SU-DHL-6 (cell line): ENCODE data around the gene MYO1F.

ENCODE experiments used
- H2AFZ ChIP-seq: fragments of 200-600 bp; sonication (generic); 2 replicates; pipeline ENCODE4 v1.6.1; 2014; ENCODE audit warnings: low read depth, mild to moderate bottlenecking, moderate library complexity, mixed read lengths, antibody characterized with exemption, low read length; ENCODE audit not compliant: severe bottlenecking
- H3F3A ChIP-seq: fragments of 200-600 bp; shearing (Covaris generic); 2 replicates; pipeline ENCODE4 v1.6.0; 2016; ENCODE audit warnings: antibody characterized with exemption, mild to moderate bottlenecking; ENCODE audit not compliant: insufficient read depth
- H3K27ac ChIP-seq: fragments of 200-600 bp; sonication (generic); 2 replicates; pipeline ENCODE4 v1.5.1; 2016; ENCODE audit warnings: low read depth, mild to moderate bottlenecking, low read length, moderate library complexity, mixed read lengths
- H3K27me3 ChIP-seq: fragments of 200-600 bp; sonication (generic), shearing (Covaris generic); 2 replicates; pipeline ENCODE4 v1.6.0; 2014; ENCODE audit warnings: mild to moderate bottlenecking, low read length
- H3K36me3 ChIP-seq: fragments of 200-600 bp; sonication (generic); 2 replicates; pipeline ENCODE4 v1.6.1; 2014; ENCODE audit warnings: mild to moderate bottlenecking, low read length, mixed read lengths
- H3K4me2 ChIP-seq: fragments of 300-600, 200-600 bp; shearing (Covaris generic), sonication (generic); 2 replicates; pipeline ENCODE4 v1.6.0; 2014; ENCODE audit warnings: low read length, low read depth, mild to moderate bottlenecking; ENCODE audit not compliant: poor library complexity, severe bottlenecking
- H3K4me3 ChIP-seq: fragments of 200-600 bp; sonication (generic); 2 replicates; pipeline ENCODE4 v1.5.1; 2014; ENCODE audit warnings: antibody characterized with exemption, low read length, mild to moderate bottlenecking, mixed read lengths; ENCODE audit not compliant: insufficient read depth, poor library complexity, severe bottlenecking
- H3K79me2 ChIP-seq: fragments of 200-600 bp; sonication (generic); 2 replicates; pipeline ENCODE4 v1.6.1; 2014; ENCODE audit warnings: mild to moderate bottlenecking, low read length, moderate library complexity; ENCODE audit not compliant: insufficient read depth
- H3K9ac ChIP-seq: fragments of 200-600 bp; sonication (generic); 2 replicates; pipeline ENCODE4 v1.7.0; 2014; ENCODE audit warnings: mild to moderate bottlenecking, low read length
- H3K9me2 ChIP-seq: fragments of 200-600 bp; sonication (generic); replicated peaks from 2 replicates; pipeline ENCODE4 v1.6.1; 2014; ENCODE audit warnings: low read length; ENCODE audit not compliant: insufficient read depth
- H3K9me3 ChIP-seq: fragments of 200-600 bp; sonication (generic); 2 replicates; pipeline ENCODE4 v1.6.1; 2014; ENCODE audit warnings: low read length, mixed read lengths; ENCODE audit not compliant: insufficient read depth
- H4K20me1 ChIP-seq: fragments of 200-600 bp; sonication (generic); 2 replicates; pipeline ENCODE4 v1.6.1; 2014; ENCODE audit warnings: low read depth, mild to moderate bottlenecking, antibody characterized with exemption, low read length, moderate library complexity, mixed read lengths
- CTCF ChIP-seq: fragments of 200-600 bp; sonication (generic); IDR thresholded peaks from one replicate; pipeline ENCODE4 v1.5.1; 2017; ENCODE audit warnings: antibody characterized with exemption, mild to moderate bottlenecking, low read length, moderate library complexity; ENCODE audit not compliant: insufficient read depth, poor library complexity, severe bottlenecking
- EZH2phosphoT487 ChIP-seq: fragments of 200-600 bp; sonication (generic), shearing (Covaris generic); conservative IDR thresholded peaks from 2 replicates; pipeline ENCODE4 v1.6.1; 2018; ENCODE audit warnings: mild to moderate bottlenecking, antibody characterized with exemption, low read length, moderate library complexity, mixed read lengths

Gene MYO1F

GRCh38 chr19:8610041-8610935 lies 33.0 kb upstream of the MYO1F start, which contains the start of gene ADAMTS10:
TSS of gene ADAMTS10 (minus strand) at chr19:8610715. CDS start at chr19:8605710, 5,005 bp downstream.
- Histone ChIP-seq H3K9me2 (no peaks in the 10 kb centered on the region), H2AFZ (no peak within 1 kb of the TSS), H3K27me3 (no peaks in the 10 kb centered on the region), H3K79me2 (no peaks in the 10 kb centered on the region), H3K27ac (no peak within 1 kb of the TSS), H3K9me3 (no peaks in the 10 kb centered on the region), H3K4me3 (no peak within 1 kb of the TSS), H4K20me1 (no peaks in the 10 kb centered on the region), H3K4me2 (no peak within 1 kb of the TSS), H3F3A (no peaks in the 10 kb centered on the region), H3K9ac (no peak within 1 kb of the TSS), H3K36me3 (no peaks in the 10 kb centered on the region)
- no peak for TF ChIP-seq CTCF

- H3K27ac ChIP-seq = no peak overlapping the region
- no peaks in the 10 kb centered on the region for H3K9me3 ChIP-seq
- no peaks in the 10 kb centered on the region for H3K9me2 ChIP-seq
- no peaks in the 10 kb centered on the region for H3K36me3 ChIP-seq
- H4K20me1 ChIP-seq = no peaks in the 10 kb centered on the region
- H2AFZ ChIP-seq = no peak overlapping the region
- no peak overlapping the region for H3K4me2 ChIP-seq
- H3F3A ChIP-seq = no peaks in the 10 kb centered on the region
- H3K27me3 ChIP-seq = no peaks in the 10 kb centered on the region
- TF ChIP-seq EZH2phosphoT487 (no peak), CTCF (no peak)
- no peak overlapping the region for H3K4me3 ChIP-seq
- no peaks in the 10 kb centered on the region for H3K79me2 ChIP-seq
- H3K9ac ChIP-seq = no peak overlapping the region
Observed at GRCh38 chr19:8609279-8610040, 32.2 kb upstream of the MYO1F start.

GRCh38 chr19:8608941-8609278 lies 31.7 kb upstream of the MYO1F start:
- Histone ChIP-seq H3K79me2 (no peaks in the 10 kb centered on the region), H3K4me2 (no peak overlapping the region), H3K9me2 (no peaks in the 10 kb centered on the region), H3F3A (no peaks in the 10 kb centered on the region), H3K4me3 (no peak overlapping the region), H4K20me1 (no peaks in the 10 kb centered on the region), H3K9me3 (no peaks in the 10 kb centered on the region), H3K9ac (no peak overlapping the region), H3K36me3 (no peaks in the 10 kb centered on the region), H2AFZ (no peak overlapping the region), H3K27me3 (no peaks in the 10 kb centered on the region), H3K27ac (no peak overlapping the region)
- TF ChIP-seq CTCF (no peak), EZH2phosphoT487 (no peak)
